B cell (primary cell): ENCODE measurements around the gene MAPK14. TPM values are rescaled to one million over a fixed set of nuclear protein-coding genes. Genes with fewer than 3 reads are reported as not detected.
A peak's percentile ranks its signal among the peaks of the same experiment; 100 is the strongest.

ENCODE experiments used
- ATAC-seq: fragments of 200-7000 bp; cut with Tn5 transposase; one replicate; pipeline ENCODE4 v1.10.0; 2021; ENCODE audit warnings: low read depth, mild to moderate bottlenecking, moderate number of reproducible peaks, moderate library complexity
- CTCF ChIA-PET: fragments of 350-600 bp; sonication (Branson Sonifier 250); formaldehyde crosslinking; loops from one replicate; lab custom pipeline; 2021; ENCODE audit warnings: antibody characterized with exemption, inconsistent platforms; lab: Charles Lee
- POLR2A ChIA-PET: fragments of 350-600 bp; sonication (Branson Sonifier 250); formaldehyde crosslinking; loops from one replicate; lab custom pipeline; 2021; ENCODE audit warnings: antibody characterized with exemption; lab: Charles Lee
- DNase-seq: peaks from one replicate; pipeline ENCODE4 v3.0.0; 2013
- H2AFZ ChIP-seq: 2 replicates; pipeline ENCODE4 v1.6.1; 2012; ENCODE audit warnings: mild to moderate bottlenecking, low read depth, low read length; ENCODE audit not compliant: insufficient read depth, poor library complexity, severe bottlenecking
- H3K27ac ChIP-seq, 2 donors: 1 replicate in 1 of 2; 2 replicates in 1 of 2; pipeline ENCODE4 v1.5.1; 2012 to 2013; ENCODE audit warnings: low read length in 2 of 2, mild to moderate bottlenecking in 2 of 2, moderate library complexity in 1 of 2
- H3K27me3 ChIP-seq, 4 experiments: fragments of 200-600 bp in 1 of 4; sonication (generic) in 1 of 4; replicated peaks in 1 of 4; 1 replicate in 2 of 4; 2 replicates in 2 of 4; pipeline versions ENCODE4 v1.6.1 to v1.7.0; 2013 to 2016; ENCODE audit warnings: low read length in 3 of 4, mild to moderate bottlenecking in 2 of 4, mixed read lengths in 1 of 4, moderate library complexity in 1 of 4; ENCODE audit not compliant: insufficient read depth in 4 of 4, control insufficient read depth in 3 of 4; ENCODE audit errors: control extremely low read depth in 1 of 4
- H3K36me3 ChIP-seq, 2 experiments: replicated peaks in 1 of 2; 1 replicate in 1 of 2; 2 replicates in 1 of 2; pipeline versions ENCODE4 v1.6.1 to v1.7.1; 2013; ENCODE audit warnings: low read length in 1 of 2; ENCODE audit not compliant: insufficient read depth in 2 of 2, control insufficient read depth in 1 of 2; ENCODE audit errors: control extremely low read depth in 1 of 2, extremely low read depth in 1 of 2
- H3K4me1 ChIP-seq, 2 donors: fragments of 200-600 bp in 1 of 2; sonication (generic) in 1 of 2; 1 replicate in 1 of 2; 2 replicates in 1 of 2; pipeline versions ENCODE4 v1.5.1 to v1.6.1; 2013 to 2017; ENCODE audit warnings: low read length in 2 of 2; ENCODE audit not compliant: control insufficient read depth in 2 of 2, insufficient read depth in 2 of 2
- H3K4me2 ChIP-seq: replicated peaks from 2 replicates; pipeline ENCODE3; 2012; ENCODE audit warnings: mild to moderate bottlenecking, low read depth, low read length; ENCODE audit not compliant: poor library complexity, severe bottlenecking
- H3K4me3 ChIP-seq, 5 experiments: fragments of 200-600 bp in 1 of 5; sonication (generic) in 1 of 5; 1 replicate in 3 of 5; 2 replicates in 2 of 5; pipeline versions ENCODE4 v1.5.1 to v1.7.0; 2011 to 2016; ENCODE audit warnings: low read length in 4 of 5, mild to moderate bottlenecking in 4 of 5, low read depth in 2 of 5, control low read depth in 1 of 5, moderate library complexity in 1 of 5; ENCODE audit not compliant: insufficient read depth in 1 of 5; ENCODE audit errors: control extremely low read depth in 1 of 5, extremely low read depth in 1 of 5
- H3K79me2 ChIP-seq: fragments of 200-600 bp; sonication (generic); one replicate; pipeline ENCODE4 v1.6.0; 2016; ENCODE audit warnings: low read length; ENCODE audit not compliant: control insufficient read depth, insufficient read depth
- H3K9ac ChIP-seq: fragments of 200-600 bp; sonication (generic); 2 replicates; pipeline ENCODE4 v1.6.1; 2017; ENCODE audit warnings: mild to moderate bottlenecking, low read length, moderate library complexity
- H3K9me3 ChIP-seq, 3 donors: one replicate each; pipeline versions ENCODE4 v1.6.1 to v1.7.1; 2013; ENCODE audit warnings: low read length in 2 of 3; ENCODE audit not compliant: control insufficient read depth in 2 of 3, insufficient read depth in 1 of 3; ENCODE audit errors: control extremely low read depth in 1 of 3
- H4K20me1 ChIP-seq: 2 replicates; pipeline ENCODE4 v1.6.0; 2012; ENCODE audit warnings: mild to moderate bottlenecking, low read length; ENCODE audit not compliant: insufficient read depth, control insufficient read depth, poor library complexity, severe bottlenecking
- H3K27ac Mint-ChIP-seq: one replicate; pipeline ENCODE4 v1.8.0; 2021; ENCODE audit warnings: mixed read lengths
- H3K27me3 Mint-ChIP-seq: one replicate; pipeline ENCODE4 v1.8.0; 2021; ENCODE audit warnings: mixed read lengths
- H3K4me1 Mint-ChIP-seq: one replicate; pipeline ENCODE4 v1.8.0; 2021; ENCODE audit warnings: mixed read lengths
- H3K4me3 Mint-ChIP-seq: one replicate; pipeline ENCODE4 v1.8.0; 2021; ENCODE audit warnings: mixed read lengths
- H3K9me3 Mint-ChIP-seq: one replicate; pipeline ENCODE4 v1.8.0; 2022; ENCODE audit warnings: mixed read lengths; ENCODE audit not compliant: insufficient read depth
- EZH2 ChIP-seq: IDR thresholded peaks from 2 replicates; pipeline ENCODE4 v1.6.1; 2012; ENCODE audit warnings: borderline replicate concordance, low read depth, mild to moderate bottlenecking, moderate library complexity, low read length; ENCODE audit not compliant: insufficient read depth, poor library complexity, severe bottlenecking
- whole genome bisulfite sequencing: methylation state at CpG from one replicate; pipeline ENCODE4 v1.1.5; 2013; ENCODE audit warnings: missing lambda C conversion rate; ENCODE audit not compliant: insufficient coverage; 5-methylcytosine and 5-hydroxymethylcytosine counted together
- intact Hi-C: fragments of 100-400 bp; cut with micrococcal nuclease; formaldehyde crosslinking; loops from one replicate; pipeline ENCODE4 v1.10.0; 2022
- polyA plus RNA-seq: library from polyadenylated mRNA; depleted of rRNA; stranded (reverse); fragments of >200 nt; gene quantifications from 2 replicates; pipeline ENCODE4 v1.2.3, GENCODE V29; 2012
- total RNA-seq, 2 donors: library from RNA; stranded (reverse); fragments of 120-200 nt in 1 of 2; gene quantifications; 1 replicate in 1 of 2; 2 replicates in 1 of 2; pipeline versions ENCODE4 v1.2.3 to v1.2.4, GENCODE V29; 2013 to 2022
- TF ChIP-seq, protein P1 (sequence below): fragments of 200-600 bp; IDR thresholded peaks from one replicate; pipeline ENCODE4 v1.8.0; 2022; ENCODE audit warnings: antibody characterized with exemption, mild to moderate bottlenecking

The MAPK14 gene
- total and polyA plus RNA-seq, 2 donors (not counting 1 experiment from before 2014, with no cell fraction given) = 19.5 to 50.4 TPM

DNA sequence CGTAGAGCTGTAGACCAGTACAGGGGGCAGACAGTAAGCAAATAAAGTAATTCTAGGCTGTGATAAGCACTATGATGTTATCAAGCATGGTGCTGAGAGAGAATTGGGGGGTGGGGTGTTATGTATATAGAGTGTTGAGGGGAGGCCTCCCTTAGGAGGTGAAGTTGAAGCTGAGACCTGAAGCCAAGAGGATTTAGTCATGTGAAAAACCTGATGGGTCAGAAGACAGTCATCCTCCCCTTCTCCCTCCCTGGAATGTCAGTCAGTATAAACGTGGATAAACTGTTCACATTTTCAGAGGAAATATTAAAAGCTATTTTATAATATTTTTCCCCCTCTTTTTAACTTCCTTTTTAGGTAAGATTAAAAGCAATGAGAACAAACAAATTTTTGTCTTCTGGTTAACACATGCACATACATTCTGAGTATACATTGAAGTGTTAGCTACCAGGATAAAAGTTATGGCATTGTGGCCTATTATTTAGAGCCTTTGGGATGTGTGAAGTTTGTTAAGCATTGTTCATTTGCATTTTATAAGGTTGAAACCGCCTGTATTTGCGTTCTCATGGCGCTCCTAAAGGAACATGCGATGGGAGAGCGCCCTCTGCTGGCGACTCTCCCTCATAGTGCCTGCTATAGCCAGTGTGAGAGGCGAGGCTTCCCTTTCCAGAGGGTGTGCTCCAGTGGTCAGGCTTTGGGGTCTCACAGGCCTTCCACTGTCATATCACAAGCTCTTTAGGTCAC lies 67.3 kb downstream of the MAPK14 start:
- Histone ChIP-seq H3K9me3 (no peaks in the 10 kb centered on the region), H3K4me2 (peak overlapping the region; percentile 41), H2AFZ (peak overlapping the region; percentile 32), H3K9ac (no peak overlapping the region), H3K36me3 (peaks cover 0 to 11% of the 10 kb centered on the region in 2 experiments), H3K4me3 (no peak overlapping the region), H3K4me1 (peaks cover 24 to 26% of the 10 kb centered on the region in 2 donors), H4K20me1 (no peaks in the 10 kb centered on the region), H3K27ac (peak overlapping the region in 1 of 2 donors; percentile 35), H3K27me3 (no peaks in the 10 kb centered on the region), H3K79me2 (no peaks in the 10 kb centered on the region)
- no peaks in the 10 kb centered on the region for H3K27me3 Mint-ChIP-seq
- WGBS = 15% methylated on average over 8 of the region's 9 CpGs
- DNase-seq (peak; percentile 87), ATAC-seq (peak; percentile 96)
- POLR2A ChIA-PET = no interaction called here
- H3K4me1 Mint-ChIP-seq = peaks cover 34% of the 10 kb centered on the region
- TF ChIP-seq EZH2 = no peak
- TF ChIP-seq, protein P1, sequence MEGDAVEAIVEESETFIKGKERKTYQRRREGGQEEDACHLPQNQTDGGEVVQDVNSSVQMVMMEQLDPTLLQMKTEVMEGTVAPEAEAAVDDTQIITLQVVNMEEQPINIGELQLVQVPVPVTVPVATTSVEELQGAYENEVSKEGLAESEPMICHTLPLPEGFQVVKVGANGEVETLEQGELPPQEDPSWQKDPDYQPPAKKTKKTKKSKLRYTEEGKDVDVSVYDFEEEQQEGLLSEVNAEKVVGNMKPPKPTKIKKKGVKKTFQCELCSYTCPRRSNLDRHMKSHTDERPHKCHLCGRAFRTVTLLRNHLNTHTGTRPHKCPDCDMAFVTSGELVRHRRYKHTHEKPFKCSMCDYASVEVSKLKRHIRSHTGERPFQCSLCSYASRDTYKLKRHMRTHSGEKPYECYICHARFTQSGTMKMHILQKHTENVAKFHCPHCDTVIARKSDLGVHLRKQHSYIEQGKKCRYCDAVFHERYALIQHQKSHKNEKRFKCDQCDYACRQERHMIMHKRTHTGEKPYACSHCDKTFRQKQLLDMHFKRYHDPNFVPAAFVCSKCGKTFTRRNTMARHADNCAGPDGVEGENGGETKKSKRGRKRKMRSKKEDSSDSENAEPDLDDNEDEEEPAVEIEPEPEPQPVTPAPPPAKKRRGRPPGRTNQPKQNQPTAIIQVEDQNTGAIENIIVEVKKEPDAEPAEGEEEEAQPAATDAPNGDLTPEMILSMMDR = peak; percentile 98
- H3K27ac Mint-ChIP-seq = peak overlapping the region; percentile 46
- no peak overlapping the region for H3K4me3 Mint-ChIP-seq
- CTCF ChIA-PET = interaction anchor here (0.6 to 7.5 kb wide), 43 partner anchors 9 to 511 kb away, joined by 3 to 150 read pairs (median 5); partner anchors contain the start of genes ARMC12, BRPF3, MAPK13 and MAPK14
- H3K9me3 Mint-ChIP-seq = no peaks in the 10 kb centered on the region
- intact Hi-C loops = loop anchor here (1.0 to 10.0 kb wide), 8 partner anchors 14 to 572 kb away; partner anchors contain the start of genes ARMC12, BRPF3, MAPK13 and MAPK14
